Measurements from ENCODE around the gene CDK11B.
"Not testable (repeated sequence)": the region's sequence is repeated elsewhere in the genome, so short reads cannot be mapped to it uniquely, and the experiment has no call there.

Gene CDK11B

GRCh38 chr1:1658583-1659549 is at the start of gene CDK11B:
Gene CDK11B, minus strand, starts transcription at chr1:1659004. Its CDS starts 1,519 bp downstream, at chr1:1657485.
- peak within 1 kb of the TSS; percentile 62 for H3K4me3 ChIP-seq (ENCODE audit: low read depth, low read length)

- H3K4me3 ChIP-seq (ENCODE audit: low read depth, low read length) = not testable (repeated sequence)
Observed at GRCh38 chr1:1707897-1708296, 49.1 kb upstream of the CDK11B start.

- H3K4me3 ChIP-seq (ENCODE audit: low read depth, low read length) = not testable (repeated sequence)
Observed at GRCh38 chr1:1707241-1707640, 48.4 kb upstream of the CDK11B start.

DNA sequence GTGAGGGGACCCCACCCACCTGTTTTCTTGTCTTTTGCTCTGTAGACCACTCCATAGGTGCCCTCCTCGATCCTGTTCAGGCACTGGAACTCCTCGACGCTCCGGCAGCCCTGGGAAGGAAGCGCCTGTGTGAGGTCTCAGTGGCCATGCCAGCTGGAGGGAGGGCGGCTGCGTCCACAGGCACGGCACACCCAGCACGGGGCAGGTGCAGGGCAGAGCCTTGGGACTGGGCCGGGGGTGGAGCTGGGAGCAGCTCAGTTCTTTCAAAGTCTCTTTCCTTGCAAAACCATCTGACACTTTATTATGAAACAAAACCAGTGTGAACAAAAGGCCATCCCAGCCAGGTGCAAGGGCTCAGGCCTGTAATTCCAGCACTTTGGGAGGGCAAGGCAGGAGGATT is 46.8 kb upstream of the CDK11B start:
- not testable (repeated sequence) for H3K4me3 ChIP-seq (ENCODE audit: low read depth, low read length)

GRCh38 chr1:1704284-1704957 is 45.6 kb upstream of the CDK11B start:
- H3K4me3 ChIP-seq (ENCODE audit: low read depth, low read length) = not testable (repeated sequence)

DNA sequence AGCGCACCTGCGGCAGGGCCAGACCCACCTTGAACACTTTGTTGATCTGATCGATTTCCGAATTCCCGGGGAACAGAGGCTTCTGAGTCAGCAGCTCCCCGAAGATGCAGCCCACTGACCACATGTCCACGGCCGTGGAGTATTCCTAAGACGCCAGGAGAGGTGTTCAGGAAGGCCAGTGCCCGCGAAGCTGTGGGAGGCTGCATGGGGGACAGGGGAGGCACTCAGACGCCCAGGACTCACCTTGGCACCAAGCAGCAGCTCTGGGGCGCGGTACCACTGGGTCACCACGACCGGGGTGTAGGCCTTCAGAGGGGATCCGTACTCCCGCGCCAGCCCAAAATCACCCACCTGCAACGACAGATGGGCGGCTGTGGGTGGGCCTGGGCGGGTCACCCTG is 45.0 kb upstream of the CDK11B start:
- no peak for TF ChIP-seq CTCF (IDR thresholded peaks at IDR 0.05; ENCODE audit: borderline replicate concordance, insufficient read depth, low read depth, low read length)
- H3K4me3 ChIP-seq (ENCODE audit: low read depth, low read length) = no peak overlapping the region

DNA sequence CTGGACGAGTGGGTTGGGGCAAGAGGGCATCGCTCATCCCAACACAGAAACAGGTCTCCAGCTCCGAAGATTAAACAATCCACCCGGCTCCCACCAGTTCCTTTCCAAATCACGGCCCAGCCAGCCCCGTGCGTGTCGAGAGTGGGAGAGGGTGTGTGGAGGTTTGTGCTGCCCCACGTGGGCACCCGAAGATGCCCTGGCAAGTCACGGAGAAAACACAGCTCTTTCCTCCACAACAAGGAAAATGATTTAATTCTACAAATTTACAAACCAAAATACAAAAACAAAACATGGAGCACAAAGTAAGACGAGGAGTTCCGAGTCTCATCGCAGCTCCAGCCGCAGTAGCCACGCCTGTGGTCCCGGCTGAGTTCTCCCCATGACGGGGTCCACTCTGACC is 43.7 kb upstream of the CDK11B start:
- not testable (repeated sequence) for H3K4me3 ChIP-seq (ENCODE audit: low read depth, low read length)

- not testable (repeated sequence) for H3K4me3 ChIP-seq (ENCODE audit: low read depth, low read length)
Observed at GRCh38 chr1:1700557-1700956, 41.8 kb upstream of the CDK11B start.

- not testable (repeated sequence) for H3K4me3 ChIP-seq (ENCODE audit: low read depth, low read length)
Observed at GRCh38 chr1:1700067-1700466, 41.3 kb upstream of the CDK11B start.

GRCh38 chr1:1699061-1699460 is 40.3 kb upstream of the CDK11B start:
- H3K4me3 ChIP-seq (ENCODE audit: low read depth, low read length) = not testable (repeated sequence)

- not testable (repeated sequence) for H3K4me3 ChIP-seq (ENCODE audit: low read depth, low read length)
Observed at GRCh38 chr1:1697358-1698183, 38.8 kb upstream of the CDK11B start.

DNA sequence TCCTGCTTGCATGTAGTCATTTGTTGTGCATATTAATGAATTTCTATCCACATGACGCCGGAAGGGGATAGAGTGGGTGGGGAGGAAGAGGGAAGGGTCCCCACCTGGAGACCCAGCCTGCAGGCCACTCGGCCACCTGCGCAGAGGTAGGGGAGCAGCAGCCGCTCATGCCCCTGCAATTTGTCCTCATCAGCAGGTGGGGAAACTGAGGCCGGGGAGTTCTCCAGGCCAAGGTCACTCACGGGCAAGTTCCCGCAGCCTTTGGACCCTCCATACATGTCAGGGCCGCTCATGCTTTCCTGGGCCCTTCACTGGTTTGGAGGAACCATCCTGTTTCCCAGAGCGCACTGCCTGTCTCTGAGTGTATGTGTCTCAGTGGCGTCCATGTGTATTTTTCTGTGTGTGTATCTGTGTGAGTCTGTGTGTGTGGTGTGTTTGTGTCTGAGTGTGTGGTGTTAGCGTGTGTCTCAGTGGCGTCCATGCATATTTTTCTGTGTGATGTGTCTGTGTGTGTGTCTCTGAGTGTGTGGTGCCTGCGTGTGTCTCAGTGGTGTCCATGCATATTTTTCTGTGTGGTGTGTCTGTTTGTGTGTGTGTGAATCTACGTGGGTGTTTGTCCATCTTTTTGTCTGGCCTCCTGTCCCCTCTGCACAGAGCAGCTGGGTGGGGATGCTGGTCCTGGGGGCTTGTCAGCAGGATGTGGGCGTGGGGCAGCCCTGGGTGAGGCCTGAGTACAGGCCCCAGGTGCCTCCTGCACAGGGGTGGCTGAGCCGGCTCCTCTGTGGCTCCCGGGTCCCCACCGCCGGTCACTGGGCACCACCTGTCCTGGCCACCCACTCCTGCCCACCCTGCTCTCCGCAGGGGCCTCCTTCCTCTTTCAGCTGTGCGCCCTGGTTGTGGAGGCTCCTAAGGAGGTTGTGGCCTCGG is 37.9 kb upstream of the CDK11B start:
- not testable (repeated sequence) for H3K4me3 ChIP-seq (ENCODE audit: low read depth, low read length)

GRCh38 chr1:1692714-1693647 is 34.2 kb upstream of the CDK11B start, which contains the start of gene SLC35E2B:
Gene SLC35E2B, minus strand, starts transcription at chr1:1692795. Its CDS starts 16,096 bp downstream, at chr1:1676699.
- peak within 1 kb of the TSS; percentile 66 for H3K4me3 ChIP-seq (ENCODE audit: low read depth, low read length)

GRCh38 chr1:1692324-1692713 is 33.5 kb upstream of the CDK11B start:
- peak overlapping the region; percentile 66 for H3K4me3 ChIP-seq (ENCODE audit: low read depth, low read length)

GRCh38 chr1:1691443-1691842 is 32.6 kb upstream of the CDK11B start:
- peak overlapping the region; percentile 36 for H3K4me3 ChIP-seq (ENCODE audit: low read depth, low read length)

DNA sequence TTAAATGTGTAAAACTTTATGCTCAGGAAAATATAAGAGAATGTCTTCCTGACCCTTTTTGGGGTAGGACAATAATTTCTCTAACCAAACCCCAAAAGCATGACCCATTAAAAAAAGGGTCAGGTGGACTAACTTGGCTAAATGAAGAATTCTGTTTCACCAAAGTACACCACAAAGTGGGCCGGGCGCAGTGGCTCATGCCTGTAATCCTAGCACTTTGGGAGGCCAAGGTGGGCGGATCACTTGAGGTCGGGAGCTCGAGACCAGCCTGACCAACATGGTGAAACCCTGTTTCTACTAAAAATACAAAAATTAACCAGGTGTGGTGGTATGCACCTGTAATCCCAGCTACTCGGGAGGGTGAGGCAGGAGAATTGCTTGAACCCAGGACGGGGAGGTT is 30.7 kb upstream of the CDK11B start:
- not testable (repeated sequence) for H3K4me3 ChIP-seq (ENCODE audit: low read depth, low read length)
